GM13977 (cell line): ENCODE measurements around the gene MED4.

ENCODE experiments used
- DNase-seq: peaks from one replicate; pipeline ENCODE4 v3.0.0; 2012; ENCODE audit warnings: low spot score
- CTCF ChIP-seq: IDR thresholded peaks from 2 replicates; pipeline ENCODE4 v1.5.1; 2012; ENCODE audit warnings: mild to moderate bottlenecking, control low read depth; ENCODE audit not compliant: insufficient read depth; ENCODE audit errors: extremely low read depth, missing control alignments
- in situ Hi-C: fragments of 300-500 bp; cut with MboI; formaldehyde crosslinking; loops from one replicate; pipeline ENCODE4 v1.12.0; 2022; ENCODE audit warnings: low sequenced_read_pairs, low pct_unique_long_range_greater_than_20kb, mixed read lengths, inconsistent platforms; ENCODE audit not compliant: unreplicated experiment

The MED4 gene

GRCh38 chr13:48074006-48074405 lies 20.9 kb downstream of the MED4 start:
- DNase-seq = no peak
- in situ Hi-C loops = no loop called here
- TF ChIP-seq CTCF = no peak

GRCh38 chr13:48072787-48073186 lies 22.1 kb downstream of the MED4 start:
- in situ Hi-C loops = no loop called here

GRCh38 chr13:48072304-48072703 lies 22.6 kb downstream of the MED4 start:
- no peak for DNase-seq
- in situ Hi-C loops = no loop called here
- no peak for TF ChIP-seq CTCF

More at GRCh38 chr13:48072787-48073186, 22.1 kb downstream of the MED4 start:
- TF ChIP-seq CTCF = no peak
- no peak for DNase-seq

- in situ Hi-C loops = no loop called here
- no peak for TF ChIP-seq CTCF
- no peak for DNase-seq
These were observed 24.0 kb downstream of the MED4 start for GRCh38 chr13:48070942-48071341.

GRCh38 chr13:48069573-48069972 lies 25.3 kb downstream of the MED4 start:
- TF ChIP-seq CTCF = no peak
- in situ Hi-C loops = no loop called here
- no peak for DNase-seq

- TF ChIP-seq CTCF = no peak
- in situ Hi-C loops = no loop called here
- DNase-seq = no peak
These were observed 26.0 kb downstream of the MED4 start for GRCh38 chr13:48068952-48069351.

DNA sequence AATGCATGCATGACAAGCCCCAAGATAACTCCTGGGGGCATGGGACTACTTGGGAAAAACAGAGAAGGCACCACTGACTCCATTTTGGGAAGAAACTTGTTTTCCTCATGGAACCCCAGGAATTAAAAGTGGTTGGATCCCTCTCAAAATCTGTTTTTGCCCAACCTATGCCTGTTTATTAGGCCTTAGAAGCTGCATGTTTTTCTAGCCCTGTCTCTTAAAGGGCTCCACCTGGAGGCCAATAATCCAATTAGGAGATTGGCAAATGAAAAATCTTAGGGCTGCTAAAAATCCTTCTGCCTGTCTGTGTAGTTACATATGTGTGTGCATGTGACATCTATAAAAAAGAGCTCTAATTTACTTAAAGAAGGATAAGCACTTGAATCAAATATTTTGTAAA lies 26.9 kb downstream of the MED4 start:
- no peak for TF ChIP-seq CTCF
- DNase-seq = no peak
- in situ Hi-C loops = no loop called here
